ENCODE data around the gene APH1A.
"Not testable (repeated sequence)": the region's sequence is repeated elsewhere in the genome, so short reads cannot be mapped to it uniquely, and the experiment has no call there.

Gene APH1A

DNA sequence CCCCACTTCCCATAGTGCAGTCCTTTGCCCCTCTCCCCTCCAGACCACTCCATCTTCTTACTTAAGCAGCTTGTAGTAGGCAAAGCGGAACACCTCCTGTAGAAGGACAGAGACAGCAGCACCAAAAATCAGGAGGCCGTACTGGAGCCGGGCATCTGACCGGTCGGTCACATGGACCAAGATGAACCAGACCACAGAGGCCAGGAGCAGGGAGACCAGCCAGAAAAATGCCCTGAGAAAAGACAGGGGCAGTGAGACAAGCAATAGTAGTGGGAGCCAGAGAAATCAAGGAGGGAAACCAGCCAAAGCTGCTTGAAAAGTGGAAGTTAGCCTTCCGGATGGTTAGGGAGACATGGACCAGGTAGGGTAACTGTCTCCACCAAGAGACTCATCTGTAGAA, 920 bp downstream of the APH1A start:
- DNase-seq, result no peak

GRCh38 chr1:150263549-150263948, 5.3 kb downstream of the APH1A start:
- DNase-seq, result no peak

DNA sequence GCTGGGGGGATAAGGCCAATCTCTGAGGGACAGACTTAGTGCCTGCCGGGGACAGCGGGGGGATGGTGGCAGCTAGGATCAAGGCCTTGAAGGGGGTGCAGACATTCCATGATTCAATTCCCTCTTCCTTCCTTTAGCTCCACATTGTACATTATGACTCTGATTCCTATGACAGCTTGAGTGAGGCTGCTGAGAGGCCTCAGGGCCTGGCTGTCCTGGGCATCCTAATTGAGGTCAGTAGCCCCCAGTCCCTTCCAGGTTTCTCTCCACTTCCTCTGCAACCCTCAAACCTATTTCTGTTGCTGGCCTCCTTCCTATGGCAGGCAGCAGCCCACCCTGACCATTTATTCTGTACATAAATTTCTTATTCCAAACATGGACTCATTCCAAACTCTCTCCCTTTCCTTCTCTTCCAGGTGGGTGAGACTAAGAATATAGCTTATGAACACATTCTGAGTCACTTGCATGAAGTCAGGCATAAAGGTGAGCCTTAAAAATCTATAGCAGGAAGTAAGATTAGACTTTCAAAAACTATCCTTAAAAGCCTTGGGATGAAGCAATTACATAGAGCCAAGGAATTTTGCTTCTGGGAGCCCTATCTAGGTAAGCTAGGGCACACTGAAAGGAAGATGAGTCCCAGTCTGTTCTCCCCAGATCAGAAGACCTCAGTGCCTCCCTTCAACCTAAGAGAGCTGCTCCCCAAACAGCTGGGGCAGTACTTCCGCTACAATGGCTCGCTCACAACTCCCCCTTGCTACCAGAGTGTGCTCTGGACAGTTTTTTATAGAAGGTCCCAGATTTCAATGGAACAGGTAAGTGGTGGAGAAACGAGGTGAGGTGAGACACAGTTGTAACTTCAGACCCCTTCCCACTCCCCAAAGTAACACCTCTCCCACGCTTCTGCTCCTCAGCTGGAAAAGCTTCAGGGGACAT, 6.2 kb downstream of the APH1A start:
- DNase-seq, result no peak

GRCh38 chr1:150261367-150261766, 7.4 kb downstream of the APH1A start:
- DNase-seq, result no peak

DNA sequence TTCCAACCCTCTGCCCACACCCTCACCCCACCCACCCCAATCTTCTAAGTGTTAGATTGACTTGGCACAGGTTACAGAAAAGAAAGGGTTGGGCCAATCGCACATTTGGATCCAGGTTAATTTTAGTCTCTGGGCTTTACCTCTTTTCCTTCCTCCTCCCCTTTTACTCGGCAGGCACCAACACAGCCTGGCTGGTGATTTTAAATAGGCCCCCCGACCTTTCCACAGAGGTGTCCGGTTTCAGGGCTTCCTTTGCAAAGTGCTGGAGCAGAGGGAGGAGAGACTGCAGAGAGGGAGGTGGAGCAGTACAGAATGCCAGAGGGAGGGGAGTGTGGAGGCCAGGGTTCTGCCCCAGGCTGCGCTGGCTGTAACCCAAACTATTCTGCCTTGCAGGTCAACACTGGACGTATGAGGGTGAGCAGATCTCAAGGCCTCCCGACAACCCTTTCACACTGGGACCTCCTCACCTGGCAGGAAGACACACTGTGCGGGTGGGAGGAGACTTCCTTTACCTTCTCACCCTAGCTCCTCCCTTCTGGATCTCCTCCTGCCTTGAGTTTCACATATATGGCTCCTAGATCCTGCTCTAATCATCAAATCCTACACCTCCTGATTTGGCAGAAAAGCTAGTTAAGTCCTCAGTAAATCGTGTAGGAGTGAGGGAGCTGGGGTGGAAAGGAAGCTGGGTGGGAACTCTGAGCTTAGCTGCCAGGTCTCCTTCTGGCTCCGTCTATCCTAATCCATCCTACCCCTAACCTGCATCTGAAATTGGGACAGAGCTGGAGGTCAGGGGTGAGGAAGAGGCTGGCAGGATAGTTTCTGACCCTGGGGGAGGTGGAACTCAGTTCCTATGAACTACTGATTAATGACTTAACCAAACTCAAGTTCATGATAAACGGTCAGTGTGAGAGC, 8.8 kb downstream of the APH1A start:
- no peak for DNase-seq

DNA sequence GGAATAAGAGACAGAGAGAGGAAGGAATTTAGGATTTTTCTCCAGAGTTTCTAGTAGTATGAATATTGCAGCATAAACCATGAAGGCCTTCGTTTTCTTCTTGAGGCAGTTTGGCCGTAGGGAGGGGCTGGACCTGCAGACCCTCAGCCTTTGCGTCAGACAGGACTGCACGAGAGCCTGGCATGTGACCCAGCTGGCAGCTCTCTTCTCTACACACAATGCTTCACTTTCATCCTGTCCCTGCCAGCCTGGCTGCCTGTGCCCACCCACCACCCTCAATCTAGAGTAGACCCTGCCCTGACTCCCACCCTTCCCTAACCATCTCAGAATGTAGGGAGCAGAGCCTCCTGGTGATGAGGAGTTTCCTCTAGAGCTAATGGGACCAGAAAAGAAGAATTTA, 9.6 kb downstream of the APH1A start:
- DNase-seq, result no peak

GRCh38 chr1:150257624-150258585, 10.9 kb downstream of the APH1A start, which contains the start of gene CA14:
Gene CA14 (plus strand): TSS chr1:150257774. CDS start chr1:150258129, 355 bp downstream.
- no peak for DNase-seq

GRCh38 chr1:150256554-150257341, 12.1 kb downstream of the APH1A start:
- no peak for DNase-seq

- no peak for DNase-seq
Observed at GRCh38 chr1:150256198-150256553, 12.6 kb downstream of the APH1A start.

- DNase-seq, result no peak
Observed at GRCh38 chr1:150249936-150250335, 18.9 kb downstream of the APH1A start.

GRCh38 chr1:150243003-150243402, 25.8 kb downstream of the APH1A start:
- DNase-seq, result no peak

GRCh38 chr1:150237746-150238145, 31.1 kb downstream of the APH1A start:
- no peak for DNase-seq

- DNase-seq, result not testable (repeated sequence)
Observed at GRCh38 chr1:150237176-150237575, 31.6 kb downstream of the APH1A start.

DNA sequence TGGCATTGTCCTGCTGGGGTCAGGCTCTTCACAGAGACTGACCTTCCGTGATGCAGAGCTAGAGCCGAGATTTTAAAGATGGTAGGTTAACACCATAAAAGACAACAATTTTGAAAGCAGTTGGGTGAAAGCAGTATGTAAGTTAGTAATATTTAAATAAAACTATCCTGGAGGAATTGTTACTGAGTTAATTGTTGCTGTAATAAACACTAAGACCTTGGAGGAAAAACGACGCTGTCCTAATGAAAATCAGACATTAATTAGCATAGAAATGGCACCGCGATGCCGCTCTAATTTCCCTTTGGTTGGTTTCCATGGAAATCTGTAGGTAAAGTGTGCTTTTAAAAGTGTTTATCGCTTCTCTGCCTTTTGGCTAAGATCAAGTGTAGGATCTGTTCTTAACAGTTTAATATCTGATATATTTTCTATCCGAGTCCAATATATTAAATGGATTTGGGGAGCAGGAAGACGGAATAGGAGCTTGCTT, 32.2 kb downstream of the APH1A start:
- DNase-seq, result no peak

DNA sequence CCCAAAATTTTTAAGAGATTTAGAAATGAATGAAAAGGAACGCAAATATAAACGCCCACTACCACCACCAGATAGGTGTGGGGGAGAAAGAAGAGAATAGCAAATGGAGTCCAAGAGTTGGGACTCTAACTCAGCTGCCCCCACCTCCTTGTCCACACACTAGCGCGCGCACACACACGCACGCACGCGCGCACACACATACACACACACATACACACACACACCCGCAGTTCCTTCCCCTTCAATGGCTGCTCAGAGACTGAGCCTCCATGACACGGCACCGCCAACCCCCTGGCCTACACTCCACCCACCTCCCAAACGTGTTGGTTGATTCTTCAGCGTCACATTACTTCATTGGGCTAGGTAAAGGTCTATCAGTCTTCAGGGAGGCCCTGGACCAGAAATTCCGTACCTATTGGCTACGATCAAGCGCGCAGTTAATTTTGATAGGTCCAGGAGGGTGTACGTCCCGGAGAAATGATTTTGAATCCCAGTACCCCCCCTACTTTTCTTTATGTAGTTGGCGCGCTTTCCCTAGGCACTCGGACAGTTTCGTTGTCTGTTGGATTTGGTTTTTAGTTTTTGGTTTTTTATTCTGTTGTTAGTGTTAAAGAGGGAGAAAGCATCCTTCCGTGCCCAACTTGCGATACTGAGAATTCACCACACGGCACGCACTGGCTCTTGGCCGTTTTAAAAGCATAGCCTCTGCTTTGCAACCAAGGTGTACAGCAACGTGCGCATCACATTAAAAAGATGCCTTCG, 32.8 kb downstream of the APH1A start, which contains the start of gene ANP32E:
ANP32E (minus strand) TSS at position 261 of the 762 bp plus-strand sequence. CDS start 326 bp downstream, outside the sequence.
- DNase-seq, result peak; percentile 91 to 92

DNA sequence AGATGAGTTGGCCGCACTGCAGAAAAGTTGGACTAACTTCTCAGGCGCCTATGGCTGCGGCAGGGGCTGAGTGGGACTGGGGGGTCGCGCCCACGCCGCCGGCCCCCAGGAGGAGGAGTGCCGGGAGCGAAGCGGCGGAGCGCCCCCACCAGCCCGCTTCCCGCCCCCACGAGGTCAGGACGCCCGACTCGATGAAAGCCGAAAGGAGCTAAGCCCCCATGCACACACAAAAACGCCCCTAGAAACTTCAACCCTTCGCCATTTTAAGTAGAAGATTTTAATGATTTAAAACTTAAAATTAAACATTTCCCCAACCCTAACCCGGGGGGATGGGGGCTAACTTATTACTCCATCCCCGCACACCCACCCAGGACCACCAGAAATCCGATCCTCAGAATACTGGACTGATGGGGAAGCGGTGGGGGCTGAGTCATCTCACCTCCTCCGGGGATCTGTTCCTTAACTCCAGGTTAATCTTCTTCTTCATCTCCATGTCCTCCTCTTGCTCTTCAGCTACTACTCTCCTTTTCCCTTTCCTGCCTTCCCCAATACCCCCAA, 33.4 kb downstream of the APH1A start:
- DNase-seq, result peak; percentile 17 to 23

DNA sequence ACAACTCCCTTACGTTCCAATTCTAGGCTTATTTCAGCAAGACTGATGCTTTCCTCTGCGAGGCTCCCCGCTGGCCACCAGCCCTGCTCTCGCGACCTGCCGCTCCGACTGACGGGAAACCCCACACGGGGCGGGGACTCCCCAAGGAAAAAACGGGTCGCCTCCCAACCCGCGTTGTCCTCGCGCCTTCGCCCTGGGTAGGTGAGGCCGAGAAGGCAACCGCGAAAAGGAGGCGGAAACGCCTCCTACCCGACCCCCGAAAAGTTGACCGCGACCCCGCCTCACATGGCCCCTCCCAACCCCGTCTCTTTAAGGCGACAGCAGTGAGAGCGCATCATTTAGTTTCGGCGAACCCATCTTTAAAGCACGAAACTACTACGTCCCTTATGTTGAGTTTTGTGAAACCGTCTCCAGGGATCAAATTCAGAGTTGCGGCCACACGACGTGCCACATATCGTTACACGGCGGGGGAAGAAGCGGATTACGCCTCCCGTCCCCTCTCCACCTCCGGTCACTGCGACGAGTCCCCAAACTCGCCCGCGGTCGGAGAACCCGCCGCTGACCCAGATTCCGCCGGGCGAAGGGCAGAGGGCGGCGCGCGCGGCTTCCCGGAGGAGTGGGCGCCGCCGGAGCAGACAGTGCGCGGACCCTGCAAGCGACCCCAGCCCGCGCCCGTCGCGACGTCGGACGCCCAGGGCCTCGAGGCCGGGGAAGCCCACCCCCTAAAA, 34.1 kb downstream of the APH1A start:
- peak; percentile 80 to 81 for DNase-seq

- DNase-seq, result no peak
Observed at GRCh38 chr1:150234309-150234565, 34.6 kb downstream of the APH1A start.

Data from activated CD4-positive, alpha-beta T cell treated with anti-CD3 and anti-CD28 coated beads, Interleukin-2, amount 50 U/mL, for 4 hours (primary cell).